ENCODE measurements around the gene MRPS31.
A peak's percentile ranks its signal among the peaks of the same experiment; 100 is the strongest.
"Not testable (repeated sequence)": the region's sequence is repeated elsewhere in the genome, so short reads cannot be mapped to it uniquely, and the experiment has no call there.

MRPS31 gene

DNA sequence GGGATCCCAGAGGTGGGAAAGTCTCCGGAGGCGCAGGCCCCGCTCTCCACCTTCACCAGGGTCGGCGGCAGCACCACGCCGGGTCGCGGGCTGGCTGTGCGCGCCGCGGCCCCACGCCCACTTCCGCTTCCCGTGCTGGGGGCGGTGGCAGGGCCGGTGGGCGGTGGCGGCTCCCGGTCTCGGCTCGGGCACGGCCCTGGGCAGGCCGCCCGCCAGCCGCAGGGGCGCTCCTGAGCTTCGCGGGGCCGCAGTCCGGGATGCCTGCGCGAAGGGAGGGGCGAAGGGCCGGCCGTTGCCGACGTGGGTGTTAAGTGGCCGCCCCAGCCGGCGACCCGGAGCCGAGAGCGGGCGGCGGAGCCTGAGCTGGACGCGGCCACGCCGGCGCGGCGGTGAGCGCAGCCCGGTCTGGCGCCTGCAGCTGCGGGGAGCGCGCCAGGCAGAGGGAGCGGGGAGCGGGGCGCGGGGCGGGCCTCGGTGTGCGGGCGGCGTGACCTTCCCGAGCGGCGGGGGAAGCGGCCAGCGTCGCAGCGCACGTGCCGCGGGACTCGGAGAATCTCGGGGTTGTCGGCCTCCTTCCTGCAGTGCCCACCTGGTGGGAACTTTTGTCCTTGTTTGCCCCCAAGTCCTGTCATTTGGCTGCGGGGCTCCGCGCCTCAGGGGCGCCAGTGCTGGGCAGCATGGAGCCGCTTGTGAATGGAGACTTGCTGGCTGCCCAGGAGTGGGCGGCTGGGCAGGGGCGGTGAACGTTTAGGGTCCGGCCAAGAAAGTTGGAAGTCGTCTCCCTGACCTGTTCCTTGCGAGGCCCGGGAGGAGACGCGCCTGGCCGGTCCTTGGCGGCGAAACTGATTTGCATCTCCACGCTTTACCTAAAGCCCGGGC is 18.5 kb upstream of the MRPS31 start, which contains the start of gene SLC25A15:
SLC25A15 (plus strand) TSS at position 337 of the 879 bp plus-strand sequence. CDS start 3,616 bp downstream, outside the sequence.
- DNase-seq: peak; percentile 52 to 74 (median 55)

DNA sequence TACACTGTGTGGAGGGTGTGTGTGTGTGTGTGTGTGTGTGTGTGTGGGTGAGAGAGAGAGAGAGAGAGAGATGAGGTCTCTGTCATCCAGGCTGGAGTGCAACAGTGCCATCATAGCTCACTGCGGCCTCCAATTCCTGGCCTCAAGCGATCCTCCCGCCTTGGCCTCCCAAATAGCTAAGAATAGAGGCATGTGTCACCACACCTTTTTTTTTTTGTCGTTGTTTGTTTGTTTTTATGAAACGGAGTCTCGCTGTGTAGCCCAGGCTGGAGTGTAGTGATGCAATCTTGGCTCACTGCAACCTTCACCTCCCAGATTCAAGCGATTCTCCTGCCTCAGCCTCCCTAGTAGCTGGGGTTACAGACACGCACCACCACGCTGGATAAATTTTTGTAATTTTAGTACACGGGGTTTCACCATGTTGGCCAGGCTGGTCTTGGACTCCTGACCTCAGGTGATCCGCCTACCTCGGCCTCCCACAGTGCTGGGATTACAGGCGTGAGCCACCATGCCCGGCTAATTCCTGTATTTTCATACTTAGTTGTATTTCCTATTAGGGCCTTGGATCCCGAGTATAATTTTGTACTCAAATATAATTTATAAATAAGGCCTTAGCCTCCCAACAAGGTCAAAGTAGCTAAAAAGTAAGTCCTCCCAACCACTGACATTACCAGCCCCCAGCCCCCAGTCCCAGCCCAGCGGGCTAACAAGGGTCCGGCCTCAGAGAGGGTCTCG is 17.7 kb upstream of the MRPS31 start:
- DNase-seq: not testable (repeated sequence)

DNA sequence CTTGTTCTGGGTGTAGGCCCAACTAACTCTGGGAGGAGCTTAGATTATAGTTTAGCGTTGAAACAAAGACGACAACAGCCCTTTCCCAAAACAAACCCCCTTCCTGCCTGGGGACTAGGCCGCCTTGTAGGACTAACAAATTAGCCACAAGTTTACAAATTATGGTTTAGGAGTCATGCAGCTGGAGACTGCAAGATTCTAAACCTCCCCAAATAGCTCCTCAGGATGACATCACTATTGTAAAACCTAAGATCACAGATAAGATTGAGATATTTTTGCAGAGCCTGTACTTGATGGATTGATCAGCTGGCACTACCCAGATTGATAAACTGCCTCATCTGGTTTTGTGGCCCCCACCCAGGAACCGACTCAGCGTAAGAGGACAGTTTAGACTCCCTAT is 16.1 kb upstream of the MRPS31 start:
- no peak for DNase-seq

DNA sequence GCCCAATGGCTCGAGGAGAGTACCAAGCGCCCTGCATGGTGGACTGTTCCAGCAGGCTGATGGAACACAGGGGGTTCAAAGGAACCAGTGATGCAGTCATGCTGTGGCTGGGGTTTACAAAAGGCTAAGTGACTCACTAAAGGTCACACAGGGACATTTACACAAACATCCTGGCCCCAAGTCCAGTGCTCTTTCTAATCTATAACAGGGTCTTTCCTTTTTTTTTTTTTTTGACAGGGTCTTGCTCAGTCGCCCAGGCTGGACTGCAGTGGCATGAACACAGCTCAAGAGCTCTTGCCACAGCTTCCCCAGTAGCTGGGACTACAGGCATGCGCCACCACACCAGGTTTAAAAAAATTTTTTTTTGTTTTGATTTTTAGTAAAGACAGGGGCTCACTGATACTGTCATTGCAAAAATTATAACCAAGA is 15.6 kb upstream of the MRPS31 start:
- no peak for DNase-seq

DNA sequence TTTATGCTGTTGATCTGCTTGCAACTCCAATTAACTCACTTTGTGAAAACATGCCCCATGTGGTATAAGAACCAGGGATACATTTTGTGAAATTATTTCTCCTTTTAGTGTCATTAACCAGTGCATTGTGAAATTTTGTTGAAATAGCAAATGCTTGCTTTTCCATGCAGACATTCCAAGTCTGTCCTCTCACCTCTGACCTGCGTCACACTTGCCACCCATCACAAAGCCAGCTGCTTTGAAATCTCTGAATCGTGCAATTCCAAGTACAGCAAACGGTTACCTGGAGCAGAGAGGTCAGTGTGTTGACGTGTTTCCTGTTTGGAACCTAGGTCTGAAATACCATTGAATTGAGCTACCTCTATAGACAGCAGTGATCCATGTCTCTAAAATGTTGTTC is 13.6 kb upstream of the MRPS31 start:
- no peak for DNase-seq

DNA sequence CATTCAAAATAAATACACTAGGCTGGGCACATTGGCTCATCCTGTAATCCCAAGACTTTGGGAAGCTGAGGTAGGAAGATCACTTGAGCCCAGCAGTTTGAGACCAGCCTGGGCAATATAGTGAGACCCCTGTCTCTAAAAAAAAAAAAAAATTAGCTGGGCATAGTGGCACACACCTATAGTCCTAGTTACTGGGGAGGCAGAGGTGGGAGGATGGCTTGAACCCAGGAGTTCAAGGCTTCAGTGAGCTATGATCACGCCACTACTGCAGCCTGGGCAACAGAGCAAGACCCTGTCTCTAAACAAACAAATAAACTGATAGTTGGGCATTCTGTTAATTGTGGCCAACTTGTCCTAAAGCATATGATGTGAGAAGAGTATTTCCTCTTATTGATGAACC is 12.0 kb upstream of the MRPS31 start:
- DNase-seq: not testable (repeated sequence)

DNA sequence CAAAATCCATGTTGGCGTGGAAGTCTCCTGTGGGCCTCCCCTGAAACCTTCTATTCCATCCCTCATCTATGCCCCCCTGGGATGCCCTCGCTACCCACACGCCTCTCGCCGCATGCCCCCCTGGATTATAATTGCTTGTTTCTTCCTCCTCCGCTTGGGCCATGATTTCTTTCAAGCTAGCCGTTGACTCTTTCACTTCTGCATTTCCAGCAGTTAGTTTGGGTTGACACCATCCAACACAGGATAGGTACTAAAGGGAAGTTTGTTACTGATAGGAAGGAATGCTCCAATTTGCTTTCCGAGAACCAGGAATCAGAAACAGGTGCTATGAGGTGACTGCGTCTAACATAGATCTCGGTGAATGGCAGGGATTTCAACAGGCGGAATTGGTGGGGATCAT is 10.7 kb upstream of the MRPS31 start:
- no peak for DNase-seq

DNA sequence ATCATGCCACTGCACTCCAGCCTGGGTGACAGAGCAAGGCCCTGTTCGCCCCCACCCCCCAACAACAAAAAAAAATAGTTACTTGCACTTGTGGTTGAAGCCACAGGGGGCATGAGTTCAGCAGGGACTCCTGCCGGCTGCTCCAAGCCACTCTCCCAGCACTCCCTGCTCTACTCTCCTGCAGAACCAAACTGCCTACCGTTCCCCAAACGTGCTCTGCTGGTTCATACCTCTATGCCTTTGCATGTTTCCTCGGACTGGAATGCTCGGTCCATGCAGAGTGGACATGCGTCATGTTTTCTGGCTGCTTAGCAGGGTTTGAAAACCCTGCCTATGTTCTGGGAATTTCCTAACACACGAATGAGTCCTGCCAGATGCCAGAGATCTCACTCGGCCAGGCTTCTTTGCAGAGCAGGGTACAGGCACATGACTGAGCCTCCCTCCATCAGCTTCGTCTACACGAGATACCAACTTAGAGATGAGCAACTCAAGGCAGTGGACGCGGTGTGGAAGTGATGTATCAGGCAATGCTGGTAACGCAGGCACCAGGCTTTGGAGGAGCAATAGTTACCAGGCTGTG is 9.9 kb upstream of the MRPS31 start:
- DNase-seq: no peak

DNA sequence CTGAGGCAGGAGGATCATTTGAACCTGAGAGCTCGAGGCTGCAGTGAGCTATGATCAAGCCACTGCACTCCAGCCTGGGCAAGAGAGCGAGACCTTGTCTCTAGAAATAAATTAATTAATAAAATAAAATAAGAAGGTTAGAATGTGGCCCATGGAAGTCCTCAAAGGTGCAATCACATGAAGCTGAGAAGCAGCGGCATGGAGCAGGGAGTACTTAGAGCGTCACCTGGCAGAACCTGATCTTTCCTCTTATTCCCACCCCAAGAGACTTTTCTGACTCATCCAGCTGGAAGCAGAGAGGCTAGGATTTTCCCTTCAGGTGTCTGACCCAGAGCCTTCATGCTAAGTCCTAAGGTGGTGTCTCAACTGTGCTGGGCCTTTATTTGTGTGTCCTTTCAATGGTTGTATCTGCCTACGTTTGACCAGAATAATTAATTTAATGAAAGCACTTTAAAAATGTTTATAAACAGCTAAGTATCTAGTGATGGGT is 8.9 kb upstream of the MRPS31 start:
- DNase-seq: no peak

DNA sequence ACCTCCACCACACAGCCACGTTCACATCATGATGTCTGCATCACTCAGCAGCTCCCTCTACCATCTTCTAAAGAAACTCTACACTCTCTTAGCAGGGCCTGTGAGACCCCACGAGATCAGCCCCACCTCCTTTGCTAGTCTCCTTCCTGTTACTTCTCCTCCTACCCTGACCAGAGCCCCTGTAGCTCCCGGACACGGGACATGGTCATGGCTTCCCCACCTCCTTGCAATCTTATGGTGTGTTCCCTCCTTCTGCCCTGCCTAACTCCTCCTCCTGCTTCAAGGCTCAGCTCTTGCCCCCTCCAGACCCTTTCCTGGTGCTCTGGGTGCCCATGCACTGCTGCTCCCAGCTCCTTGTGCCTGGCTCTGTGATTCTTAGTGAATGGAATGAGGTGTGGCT is 8.1 kb upstream of the MRPS31 start:
- no peak for DNase-seq

DNA sequence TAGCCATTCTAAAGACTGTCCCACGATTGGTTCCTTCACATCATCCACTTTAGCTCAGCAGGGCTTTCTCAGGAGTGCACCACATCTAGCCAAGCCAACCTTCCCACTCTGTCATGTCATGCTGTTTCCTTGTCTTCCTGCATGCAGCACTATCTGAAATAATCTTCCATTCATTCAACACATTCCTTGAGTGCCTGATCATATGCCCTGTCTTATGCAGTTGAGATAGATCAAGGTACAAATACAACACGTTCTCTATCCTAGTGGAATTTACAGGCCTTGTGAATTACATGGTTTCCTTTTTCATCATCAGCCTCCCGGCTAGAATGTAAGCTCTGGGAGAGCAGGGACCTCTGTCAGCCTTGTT is 6.8 kb upstream of the MRPS31 start:
- no peak for DNase-seq

DNA sequence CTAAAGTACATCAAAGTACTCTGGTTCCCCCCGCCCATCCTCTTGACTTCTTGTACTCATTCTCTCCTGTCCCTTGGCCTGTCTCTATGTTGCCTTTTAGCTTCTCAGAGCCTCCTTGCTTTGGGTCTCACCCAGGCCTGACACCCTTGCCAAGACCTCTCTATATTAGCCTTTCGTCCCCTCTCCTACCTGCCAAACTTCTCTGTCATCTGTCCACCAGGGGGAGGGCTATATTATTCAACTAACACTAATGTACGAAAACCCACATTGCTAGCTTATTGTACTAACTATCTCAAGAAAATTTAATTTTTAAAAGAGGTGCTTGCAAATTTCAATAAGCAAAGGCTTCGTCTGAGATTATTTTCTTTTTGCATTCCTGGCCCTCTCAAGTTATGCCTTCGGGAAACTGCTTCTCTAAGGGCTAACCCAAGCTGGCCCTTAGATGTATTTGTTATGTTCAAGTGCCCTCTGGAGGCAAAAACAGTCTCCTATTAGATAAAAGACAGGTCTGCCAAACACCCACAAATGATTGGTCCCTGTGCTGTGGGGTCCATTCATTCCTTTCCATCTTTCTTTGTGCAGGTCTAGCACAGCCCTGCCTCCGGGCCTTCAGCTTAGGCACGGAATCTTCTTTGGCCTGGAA is 6.3 kb upstream of the MRPS31 start:
- peak in 3 of 5 donors; percentile 22 to 74 (median 36) for DNase-seq

DNA sequence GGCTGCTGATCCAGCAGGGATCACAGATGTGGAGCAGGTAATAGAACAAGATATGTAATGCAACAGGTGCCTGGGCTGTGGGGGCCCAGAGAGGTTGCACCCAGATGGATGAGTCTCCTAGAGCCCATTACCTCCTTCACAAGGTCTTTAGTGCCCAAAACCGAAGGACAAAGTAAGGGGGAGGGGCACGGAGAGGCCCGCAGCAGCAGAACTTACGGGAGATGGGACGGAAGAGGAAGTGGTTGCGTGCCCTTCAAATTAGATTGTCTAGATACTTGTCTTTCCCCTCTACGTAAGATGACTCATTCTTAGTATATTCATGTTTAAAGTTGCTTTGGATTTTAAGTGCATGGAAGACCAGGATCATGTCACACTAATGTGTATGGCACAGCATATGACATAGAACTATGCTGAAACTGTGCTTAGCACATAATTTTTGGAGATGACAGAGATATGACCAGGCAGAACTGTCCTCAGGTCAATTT is 5.7 kb upstream of the MRPS31 start:
- DNase-seq: peak; percentile 43 to 94 (median 56)

DNA sequence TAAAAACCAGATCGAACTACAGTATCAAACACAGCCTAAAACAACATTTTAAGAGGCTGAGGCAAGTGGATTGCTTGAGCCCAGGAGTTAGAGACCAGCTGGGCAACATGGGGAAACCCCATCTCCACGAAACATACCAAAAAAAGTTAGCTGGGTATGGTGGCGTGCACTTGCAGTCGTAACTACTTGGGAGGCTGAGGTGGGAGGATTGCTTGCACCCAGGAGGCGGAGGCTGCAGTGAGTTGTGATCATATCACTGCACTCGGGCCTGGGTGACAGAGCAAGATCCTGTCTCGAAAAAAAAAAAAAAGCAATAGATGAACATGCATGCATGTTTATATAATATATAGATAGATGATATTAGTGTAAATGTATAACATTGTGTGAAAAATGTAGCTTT is 5.2 kb upstream of the MRPS31 start:
- DNase-seq: peak in 2 of 5 donors; percentile 5 to 64

DNA sequence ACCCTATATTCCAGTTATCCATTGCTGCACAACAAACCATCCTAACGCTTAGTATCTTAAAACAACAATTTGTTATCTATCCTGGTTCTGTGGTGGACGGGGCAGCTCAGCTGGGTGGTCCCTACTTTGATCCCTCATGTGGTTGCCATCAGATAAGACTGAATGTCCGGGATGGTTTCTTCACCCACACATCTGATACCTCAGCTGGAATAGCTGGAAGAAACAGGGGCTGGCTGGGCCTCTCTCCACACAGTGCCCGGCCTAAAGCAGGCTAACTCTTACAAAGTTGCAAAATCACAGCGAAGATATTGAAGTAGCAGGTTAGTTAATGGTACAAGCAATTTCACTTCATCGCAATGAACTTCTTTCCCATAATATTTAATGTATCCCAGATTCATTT is 3.7 kb upstream of the MRPS31 start:
- DNase-seq: no peak

DNA sequence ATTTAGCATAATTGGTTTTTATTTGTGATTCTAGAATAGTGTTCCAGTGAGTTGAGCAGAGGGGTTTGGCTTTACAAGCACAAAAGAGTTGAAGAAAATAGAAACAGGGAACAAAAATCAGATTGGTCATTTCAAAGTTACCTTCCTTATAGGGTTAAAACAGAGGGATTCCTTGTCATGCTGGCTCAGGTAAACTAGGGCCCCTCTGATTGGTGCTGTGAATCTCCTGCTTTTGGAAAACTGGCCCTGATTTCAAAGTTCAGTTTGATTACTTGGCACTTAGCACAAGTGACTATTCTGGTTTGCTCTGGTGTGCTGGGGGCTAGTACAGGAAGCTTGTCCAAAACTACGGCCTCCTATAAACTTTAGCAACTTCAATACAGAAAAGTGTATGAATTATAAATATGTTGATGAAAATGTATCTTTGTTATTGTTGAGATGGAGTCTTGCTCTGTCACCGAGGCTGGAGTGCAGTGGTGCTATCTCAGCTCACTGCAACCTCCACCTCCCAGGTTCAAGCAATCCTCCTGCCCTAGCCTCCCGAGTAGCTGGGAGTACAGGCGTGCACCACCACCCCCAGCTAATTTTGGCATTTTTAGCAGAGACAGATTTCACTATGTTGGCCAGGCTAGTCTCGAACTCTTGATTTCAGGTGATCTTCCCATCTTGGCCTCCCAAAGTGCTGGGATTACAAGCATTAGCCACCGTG is 1.9 kb upstream of the MRPS31 start:
- DNase-seq: no peak

DNA sequence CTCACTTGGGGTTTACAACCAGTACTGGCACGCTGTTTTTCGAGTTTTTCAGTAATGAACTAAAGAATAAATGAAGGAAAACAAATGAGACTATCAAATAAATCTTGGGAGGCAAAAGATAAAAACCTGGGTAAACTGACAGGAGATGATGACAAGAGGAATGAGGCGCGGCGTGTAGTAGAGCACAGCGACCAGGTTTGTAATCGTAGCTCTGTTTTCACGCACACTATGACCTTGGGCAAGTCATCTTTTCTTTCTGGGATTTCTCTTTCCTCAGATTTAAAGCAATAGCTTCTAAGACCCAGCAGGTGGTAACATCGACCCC is 419 bp downstream of the MRPS31 start:
- no peak for DNase-seq

DNA sequence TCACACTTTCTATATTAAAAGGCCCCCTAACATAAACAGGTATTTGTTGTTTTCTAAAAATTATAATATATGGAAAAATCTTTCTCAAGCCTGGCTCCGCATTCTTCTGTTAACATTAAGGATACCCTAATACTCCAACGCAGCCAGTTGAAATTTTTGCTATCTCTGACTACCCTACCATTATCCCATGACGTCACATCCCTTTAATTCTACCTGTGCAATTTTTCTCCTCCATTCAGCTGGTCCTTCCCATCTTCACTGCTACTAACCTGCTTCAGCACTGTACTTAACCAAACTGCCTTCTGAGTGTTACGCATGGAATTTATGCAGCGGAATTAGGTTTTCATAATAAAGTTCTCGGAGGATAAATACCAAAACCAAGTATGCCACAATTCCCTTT is 1.0 kb downstream of the MRPS31 start:
- no peak for DNase-seq

DNA sequence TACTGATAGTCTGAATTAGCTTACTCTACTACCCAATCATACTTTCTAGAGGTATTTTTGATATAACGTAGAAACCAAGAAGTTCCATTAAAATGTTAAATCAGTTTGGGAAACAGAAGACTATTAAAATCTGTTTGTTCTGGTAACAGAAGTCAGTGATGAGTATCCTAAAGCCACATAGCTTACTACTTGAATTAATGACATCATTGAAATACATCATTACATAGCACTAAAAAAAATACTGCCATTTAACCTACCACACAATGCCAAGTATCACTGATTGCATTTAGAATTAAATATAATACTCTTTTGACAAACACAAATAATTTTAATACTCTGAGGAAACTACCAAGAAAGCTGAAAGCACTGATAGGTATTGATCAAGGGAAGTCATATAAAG is 5.4 kb downstream of the MRPS31 start:
- no peak for DNase-seq

DNA sequence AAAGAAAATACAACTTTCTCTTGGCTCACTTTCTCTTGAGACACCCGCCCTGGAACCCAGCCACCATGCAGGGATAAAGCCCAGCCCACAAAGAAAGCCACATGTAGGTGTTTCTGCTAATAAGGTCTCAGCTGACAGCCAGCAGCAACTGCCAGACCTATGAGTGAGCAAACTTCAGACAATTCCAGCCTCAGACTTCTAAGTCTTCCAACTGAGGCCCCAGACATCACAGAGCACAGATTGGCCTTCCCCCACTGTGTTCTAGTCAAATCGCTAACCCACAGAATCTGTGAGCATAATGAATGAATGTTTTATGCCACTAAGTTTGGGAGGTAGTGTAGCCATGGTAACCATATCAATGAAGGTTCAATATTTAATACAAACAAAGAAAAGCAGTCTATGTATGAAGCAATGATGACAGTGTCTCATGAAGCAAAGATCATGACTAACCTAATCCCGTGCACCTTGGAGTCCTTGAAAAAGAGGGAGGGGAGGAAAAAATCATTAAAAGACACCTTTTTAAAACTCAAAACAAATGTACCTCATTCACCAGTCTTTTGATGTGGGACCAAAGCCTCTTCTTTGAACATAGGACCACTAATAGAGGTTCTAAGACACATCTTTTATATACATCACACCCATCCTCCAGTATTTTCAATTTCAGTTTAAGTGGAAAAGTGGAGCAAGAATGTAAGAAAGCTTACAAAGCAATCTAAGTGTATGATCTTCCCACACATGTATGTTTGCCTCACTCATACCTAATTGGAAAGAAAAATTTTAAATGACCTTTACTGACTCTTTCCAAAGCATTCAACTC is 6.2 kb downstream of the MRPS31 start:
- DNase-seq: peak in 3 of 5 donors; percentile 17 to 20 (median 19)

DNA sequence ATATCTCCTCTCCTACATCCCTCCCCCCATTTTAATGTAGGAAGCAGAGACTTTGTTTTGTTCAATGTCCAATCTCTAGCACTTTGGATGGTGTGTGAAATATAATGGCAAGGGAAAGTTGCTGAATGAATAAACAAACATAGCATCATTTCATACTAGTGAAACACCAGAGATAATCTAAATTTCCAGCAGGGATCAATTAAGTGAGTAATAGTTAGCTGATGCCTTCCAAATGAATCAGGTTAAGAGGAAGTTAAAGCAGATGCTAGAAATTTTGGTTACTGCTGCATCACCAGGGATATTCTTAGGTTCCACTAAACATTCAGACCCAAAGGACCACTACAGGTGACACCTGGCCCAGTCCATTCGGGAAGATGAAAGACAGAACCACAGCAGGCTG is 8.1 kb downstream of the MRPS31 start:
- no peak for DNase-seq

Data from T-helper 1 cell (primary cell).